Measurements from ENCODE around the gene C2CD4C.

The C2CD4C gene

GRCh38 chr19:438416-438958 is 29.5 kb upstream of the C2CD4C start:
- Histone ChIP-seq H3K36me3 (ENCODE audit: low read depth) (no peaks in the 10 kb centered on the region), H3K27me3 (ENCODE audit: insufficient read depth, poor library complexity, severe bottlenecking) (no peaks in the 10 kb centered on the region), H3K4me3 (ENCODE audit: severe bottlenecking) (no peak overlapping the region), H3K9me3 (ENCODE audit: severe bottlenecking) (no peaks in the 10 kb centered on the region), H3K27ac (ENCODE audit: poor library complexity, severe bottlenecking) (no peak overlapping the region), H3K4me1 (ENCODE audit: insufficient read depth, poor library complexity, severe bottlenecking) (no peaks in the 10 kb centered on the region)
- ATAC-seq (ENCODE audit: low read depth): no peak
- no peak for DNase-seq (ENCODE audit: low spot score)
- TF ChIP-seq, protein P1, sequence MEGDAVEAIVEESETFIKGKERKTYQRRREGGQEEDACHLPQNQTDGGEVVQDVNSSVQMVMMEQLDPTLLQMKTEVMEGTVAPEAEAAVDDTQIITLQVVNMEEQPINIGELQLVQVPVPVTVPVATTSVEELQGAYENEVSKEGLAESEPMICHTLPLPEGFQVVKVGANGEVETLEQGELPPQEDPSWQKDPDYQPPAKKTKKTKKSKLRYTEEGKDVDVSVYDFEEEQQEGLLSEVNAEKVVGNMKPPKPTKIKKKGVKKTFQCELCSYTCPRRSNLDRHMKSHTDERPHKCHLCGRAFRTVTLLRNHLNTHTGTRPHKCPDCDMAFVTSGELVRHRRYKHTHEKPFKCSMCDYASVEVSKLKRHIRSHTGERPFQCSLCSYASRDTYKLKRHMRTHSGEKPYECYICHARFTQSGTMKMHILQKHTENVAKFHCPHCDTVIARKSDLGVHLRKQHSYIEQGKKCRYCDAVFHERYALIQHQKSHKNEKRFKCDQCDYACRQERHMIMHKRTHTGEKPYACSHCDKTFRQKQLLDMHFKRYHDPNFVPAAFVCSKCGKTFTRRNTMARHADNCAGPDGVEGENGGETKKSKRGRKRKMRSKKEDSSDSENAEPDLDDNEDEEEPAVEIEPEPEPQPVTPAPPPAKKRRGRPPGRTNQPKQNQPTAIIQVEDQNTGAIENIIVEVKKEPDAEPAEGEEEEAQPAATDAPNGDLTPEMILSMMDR (IDR thresholded peaks at IDR 0.05; ENCODE audit: poor library complexity, severe bottlenecking): no peak

DNA sequence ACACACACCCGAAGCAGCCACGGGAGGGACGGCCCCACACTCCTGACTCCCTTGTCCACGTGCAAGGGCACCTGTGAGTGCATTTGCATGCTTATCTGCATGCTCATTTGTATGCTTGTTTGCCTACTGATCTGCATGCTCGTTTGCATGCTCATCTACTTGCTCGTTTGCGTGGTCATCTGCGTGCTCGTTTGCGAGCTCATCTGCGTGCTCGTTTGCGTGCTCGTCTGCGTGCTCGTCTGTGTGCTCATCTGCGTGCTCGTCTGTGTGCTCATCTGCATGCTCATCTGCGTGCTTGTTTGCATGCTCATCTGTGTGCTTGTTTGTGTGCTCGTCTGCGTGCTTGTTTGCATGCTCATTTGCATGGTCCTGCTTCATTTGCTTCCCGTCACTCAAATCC is 28.1 kb upstream of the C2CD4C start:
- no peaks in the 10 kb centered on the region for H3K4me1 ChIP-seq (ENCODE audit: insufficient read depth, poor library complexity, severe bottlenecking)

DNA sequence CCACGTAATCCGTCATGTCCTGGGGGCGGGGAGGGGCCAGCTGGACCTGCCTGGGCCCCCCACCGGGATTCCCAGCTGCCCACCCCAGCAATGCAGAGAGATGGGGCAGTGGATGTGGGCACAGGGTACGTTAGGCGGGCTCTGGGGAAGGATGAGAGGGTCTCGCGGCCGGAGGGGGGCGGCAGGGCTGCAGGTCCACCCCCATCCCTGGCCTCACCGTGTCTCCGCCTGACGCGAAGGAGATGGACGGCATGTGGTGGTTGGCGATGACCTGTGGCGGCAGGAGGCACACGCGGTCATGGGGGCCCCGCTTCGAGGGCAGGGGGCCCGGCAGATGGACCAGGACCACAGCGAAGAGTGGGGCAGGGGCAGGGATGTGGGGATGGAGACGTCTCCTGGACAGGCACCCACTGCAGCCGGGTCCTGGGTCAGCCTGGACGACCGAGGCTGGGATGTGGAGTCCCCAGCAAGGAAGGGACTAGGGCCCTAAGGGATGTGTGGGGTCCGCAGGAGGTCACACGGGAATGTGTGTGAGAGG is 27.5 kb upstream of the C2CD4C start:
- Histone ChIP-seq H3K36me3 (ENCODE audit: low read depth) (no peaks in the 10 kb centered on the region), H3K4me1 (ENCODE audit: insufficient read depth, poor library complexity, severe bottlenecking) (no peaks in the 10 kb centered on the region), H3K4me3 (ENCODE audit: severe bottlenecking) (no peak overlapping the region), H3K27me3 (ENCODE audit: insufficient read depth, poor library complexity, severe bottlenecking) (no peaks in the 10 kb centered on the region), H3K9me3 (ENCODE audit: severe bottlenecking) (no peaks in the 10 kb centered on the region), H3K27ac (ENCODE audit: poor library complexity, severe bottlenecking) (no peak overlapping the region)
- ATAC-seq (ENCODE audit: low read depth): no peak
- DNase-seq (ENCODE audit: low spot score): no peak
- TF ChIP-seq, protein P1 (IDR thresholded peaks at IDR 0.05; ENCODE audit: poor library complexity, severe bottlenecking): no peak

More for the DNA sequence above, 28.1 kb upstream of the C2CD4C start:
- H3K4me3 ChIP-seq (ENCODE audit: severe bottlenecking): no peak overlapping the region
- DNase-seq (ENCODE audit: low spot score): no peak
- H3K27me3 ChIP-seq (ENCODE audit: insufficient read depth, poor library complexity, severe bottlenecking): no peaks in the 10 kb centered on the region
- H3K27ac ChIP-seq (ENCODE audit: poor library complexity, severe bottlenecking): no peak overlapping the region
- TF ChIP-seq, protein P1 (IDR thresholded peaks at IDR 0.05; ENCODE audit: poor library complexity, severe bottlenecking): no peak
- H3K9me3 ChIP-seq (ENCODE audit: severe bottlenecking): no peaks in the 10 kb centered on the region
- no peak for ATAC-seq (ENCODE audit: low read depth)
- no peaks in the 10 kb centered on the region for H3K36me3 ChIP-seq (ENCODE audit: low read depth)

DNA sequence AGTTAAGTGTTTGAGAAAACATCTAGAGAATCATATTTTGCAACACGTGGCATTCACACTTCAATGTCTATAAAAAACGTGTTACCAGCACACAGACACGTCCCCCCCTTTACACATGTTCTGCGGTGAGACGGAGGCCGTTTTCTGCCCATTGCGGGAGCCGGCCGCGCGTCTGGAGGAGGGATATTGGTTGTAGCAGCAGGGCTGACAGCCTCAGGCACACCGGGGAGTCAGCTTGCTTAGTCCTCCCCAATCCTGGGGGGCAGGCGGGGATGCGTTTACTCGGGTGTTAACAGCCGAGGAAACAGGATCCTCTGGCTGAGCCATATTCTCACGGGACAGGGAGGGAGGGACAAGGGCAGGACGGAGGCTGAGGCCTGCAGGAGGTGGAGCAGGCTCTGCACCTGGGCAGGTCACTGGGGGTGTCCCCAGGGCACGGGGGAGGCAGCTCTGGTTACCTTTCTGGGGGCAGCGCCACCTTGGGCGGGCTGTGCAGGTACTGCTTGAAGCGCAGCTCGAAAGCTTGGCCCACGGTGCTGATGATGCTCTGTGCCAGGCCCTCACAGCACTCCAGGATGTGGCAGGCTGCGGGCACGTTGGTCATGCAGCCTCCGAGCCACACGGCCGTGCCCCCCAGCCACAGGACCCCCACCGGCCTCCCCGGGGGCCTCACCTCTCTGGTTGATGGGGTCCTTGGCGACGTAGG is 26.9 kb upstream of the C2CD4C start:
- no peak overlapping the region for H3K27ac ChIP-seq (ENCODE audit: poor library complexity, severe bottlenecking)
- no peaks in the 10 kb centered on the region for H3K27me3 ChIP-seq (ENCODE audit: insufficient read depth, poor library complexity, severe bottlenecking)
- DNase-seq (ENCODE audit: low spot score) (no peak), ATAC-seq (ENCODE audit: low read depth) (no peak)
- no peaks in the 10 kb centered on the region for H3K9me3 ChIP-seq (ENCODE audit: severe bottlenecking)
- no peak overlapping the region for H3K4me3 ChIP-seq (ENCODE audit: severe bottlenecking)
- no peaks in the 10 kb centered on the region for H3K4me1 ChIP-seq (ENCODE audit: insufficient read depth, poor library complexity, severe bottlenecking)
- TF ChIP-seq, protein P1 (IDR thresholded peaks at IDR 0.05; ENCODE audit: poor library complexity, severe bottlenecking): no peak
- no peaks in the 10 kb centered on the region for H3K36me3 ChIP-seq (ENCODE audit: low read depth)
